Measurements from ENCODE around the gene PRDM12.

The PRDM12 gene

GRCh38 chr9:130689572-130689936, 25.2 kb downstream of the PRDM12 start (continued):
- TF ChIP-seq REST (tag by site-specific recombination; IDR thresholded peaks at IDR 0.05) (no peak), ZNF354C (tag by site-specific recombination; IDR thresholded peaks at IDR 0.05; ENCODE audit: borderline replicate concordance, low read depth) (no peak)

GRCh38 chr9:130689937-130690700, 25.7 kb downstream of the PRDM12 start:
- ChIA-PET CTCF (interaction anchor here (0.6 to 15.8 kb wide), 8 partner anchors 8 to 308 kb away, joined by 3 to 305 read pairs (median 4); no protein-coding TSS in a partner anchor), POLR2A (interaction anchor here (0.7 to 1.3 kb wide), 3 partner anchors 9 to 39 kb away, joined by 3 to 5 read pairs (median 3); no protein-coding TSS in a partner anchor)
- Histone ChIP-seq H3K36me3 (ENCODE audit: control insufficient read depth in 2 of 2, insufficient read depth in 1 of 2, low read length in 2 of 2) (peaks cover 0 to 3% of the 10 kb centered on the region in 2 experiments; a peak in 2 of 3 replicates), H3K4me3 (ENCODE audit: low read depth, low read length) (no peak overlapping the region), H3K4me1 (ENCODE audit: control insufficient read depth, insufficient read depth, low read length) (no peaks in the 10 kb centered on the region), H3K9me3 (ENCODE audit: control insufficient read depth, insufficient read depth, low read depth, low read length) (no peaks in the 10 kb centered on the region), H3K27ac (ENCODE audit: extremely low read depth, low read depth, low read length) (no peak overlapping the region)
- TF ChIP-seq ZNF677 (tag by site-specific recombination; IDR thresholded peaks at IDR 0.05) (no peak), KLF1 (tag by site-specific recombination; IDR thresholded peaks at IDR 0.05) (peak; percentile 65), ZFHX2 (tag by site-specific recombination; conservative IDR thresholded peaks at IDR 0.05) (no peak), ZNF114 (tag by site-specific recombination; IDR thresholded peaks at IDR 0.05) (no peak), PRDM4 (tag by site-specific recombination; IDR thresholded peaks at IDR 0.05) (0 out of 2 replicates have a peak, but pooled peaks have one; percentile 21), SCRT2 (tag by site-specific recombination; IDR thresholded peaks at IDR 0.05) (peak; percentile 94), GFI1B (tag by site-specific recombination; IDR thresholded peaks at IDR 0.05) (peak; percentile 52; the same call in 1 of the 2 replicates), ZNF623 (tag by site-specific recombination; IDR thresholded peaks at IDR 0.05) (no peak), ZBTB20 (tag by site-specific recombination; IDR thresholded peaks at IDR 0.05) (peak; percentile 38; the same call in 1 of the 2 replicates), ZNF335 (tag by site-specific recombination; conservative IDR thresholded peaks at IDR 0.05) (peak; percentile 67), ZNF580 (tag by site-specific recombination; IDR thresholded peaks at IDR 0.05) (no peak), SP2 (tag by site-specific recombination; IDR thresholded peaks at IDR 0.05) (peak; percentile 94), ZNF169 (tag by site-specific recombination; IDR thresholded peaks at IDR 0.05) (no peak), KLF10 (tag by site-specific recombination; IDR thresholded peaks at IDR 0.05) (0 out of 2 replicates have a peak, but pooled peaks have one; percentile 18), ZBTB44 (tag by site-specific recombination; IDR thresholded peaks at IDR 0.05) (0 out of 2 replicates have a peak, but pooled peaks have one; percentile 16), SP3 (tag by site-specific recombination; IDR thresholded peaks at IDR 0.05) (peak; percentile 46), IKZF3 (tag by site-specific recombination; IDR thresholded peaks at IDR 0.05) (0 out of 2 replicates have a peak, but pooled peaks have one; percentile 22), GLI4 (tag by site-specific recombination; IDR thresholded peaks at IDR 0.05) (no peak), ZFP3 (tag by site-specific recombination; IDR thresholded peaks at IDR 0.05; ENCODE audit: low read depth) (no peak), ZNF354C (tag by site-specific recombination; IDR thresholded peaks at IDR 0.05; ENCODE audit: borderline replicate concordance, low read depth) (no peak), ZNF423 (tag by site-specific recombination; IDR thresholded peaks at IDR 0.05) (no peak), SCRT1 (tag by site-specific recombination; IDR thresholded peaks at IDR 0.05; ENCODE audit: borderline replicate concordance) (peak; percentile 70; the same call in 1 of the 2 replicates), TRIM28 (IDR thresholded peaks at IDR 0.05; ENCODE audit: borderline replicate concordance, low read length) (peak; percentile 78), ZNF585B (tag by site-specific recombination; IDR thresholded peaks at IDR 0.05) (no peak), ZFP41 (tag by site-specific recombination; IDR thresholded peaks at IDR 0.05; ENCODE audit: borderline replicate concordance) (no peak), ZBTB21 (tag by site-specific recombination; IDR thresholded peaks at IDR 0.05) (no peak), ZBTB17 (tag by site-specific recombination; IDR thresholded peaks at IDR 0.05) (peak; percentile 70; the same call in 1 of the 2 replicates)

Data from HEK293 (cell line).